Right lobe of liver (tissue), 4 donors: ENCODE results near the gene LZIC.

Source experiments
- CTCF ChIP-seq, 4 donors: fragments of 200-600 bp in 3 of 4; fragments of 450-650 bp in 1 of 4; IDR thresholded peaks; one replicate each; pipeline versions ENCODE4 v1.5.1 to v1.8.0; 2016 to 2022; ENCODE audit warnings: antibody characterized with exemption in 4 of 4, mild to moderate bottlenecking in 2 of 4
- POLR2A ChIP-seq: fragments of 450-650 bp; IDR thresholded peaks from one replicate; pipeline ENCODE4 v1.6.1; 2017; ENCODE audit warnings: antibody characterized with exemption, mild to moderate bottlenecking
- donor health status: DM: no; HTN: no; CAD: no.
- donor health status: DM: no; HTN: no; CAD: no.
- donor health status: DM: no; HTN: yes; CAD: no.

- TF ChIP-seq POLR2A: no peak
- no peak for TF ChIP-seq CTCF (IDR thresholded peaks at IDR 0.05)
These were observed 41.1 kb upstream of the LZIC start for GRCh38 chr1:9984253-9984652.
